ENCODE results near the gene CLEC5A.

- TF ChIP-seq POLR2A (IDR thresholded peaks at IDR 0.05), result no peak
- no peak for TF ChIP-seq CTCF (IDR thresholded peaks at IDR 0.05)
- no peak for TF ChIP-seq EP300 (IDR thresholded peaks at IDR 0.05)
These were observed 1.4 kb downstream of the CLEC5A start for GRCh38 chr7:141945356-141945755.
